H1 (cell line): ENCODE measurements around the gene KCTD4.

Experiments
- CEBPB ChIP-seq: IDR thresholded peaks from 2 replicates; pipeline ENCODE4 v1.6.1; 2012; ENCODE audit warnings: low read depth, low read length
- CHD2 ChIP-seq: IDR thresholded peaks from 2 replicates; pipeline ENCODE4 v1.6.1; 2012; ENCODE audit warnings: low read length, improper control_type of control experiment
- EGR1 ChIP-seq: IDR thresholded peaks from 2 replicates; pipeline ENCODE4 v1.6.1; 2011; ENCODE audit warnings: low read depth, low read length, borderline replicate concordance
- EZH2 ChIP-seq: fragments of 200-600 bp; sonication (generic); IDR thresholded peaks from 2 replicates; pipeline ENCODE4 v1.7.1; 2012; ENCODE audit warnings: low read depth, mild to moderate bottlenecking, moderate library complexity, low read length, inconsistent platforms; ENCODE audit not compliant: severe bottlenecking
- POLR2AphosphoS5 ChIP-seq: IDR thresholded peaks from 2 replicates; pipeline ENCODE4 v1.6.1; 2011; ENCODE audit warnings: low read depth, low read length
- RBBP5 ChIP-seq: IDR thresholded peaks from 2 replicates; pipeline ENCODE4 v1.7.1; 2012; ENCODE audit warnings: low read depth, mild to moderate bottlenecking, inconsistent platforms, low read length, moderate library complexity, borderline replicate concordance
- SP1 ChIP-seq: IDR thresholded peaks from 2 replicates; pipeline ENCODE4 v1.6.1; 2011; ENCODE audit warnings: low read depth, low read length
- ZNF274 ChIP-seq: IDR thresholded peaks from 2 replicates; pipeline ENCODE4 v1.7.0; 2012; ENCODE audit warnings: low read length, borderline replicate concordance; ENCODE audit errors: extremely low read depth

GRCh38 chr13:45185286-45185685, 15.6 kb downstream of the KCTD4 start:
- TF ChIP-seq ZNF274, result no peak
- TF ChIP-seq SP1, result no peak
- TF ChIP-seq POLR2AphosphoS5, result no peak
- no peak for TF ChIP-seq CEBPB
- no peak for TF ChIP-seq RBBP5
- no peak for TF ChIP-seq EGR1
- no peak for TF ChIP-seq EZH2
- TF ChIP-seq CHD2, result no peak
